Activated naive CD4-positive, alpha-beta T cell treated with anti-CD3 and anti-CD28 coated beads for 36 hours (primary cell): Measurements from ENCODE around the gene SF1. TPM values are rescaled to one million over a fixed set of nuclear protein-coding genes. Genes with fewer than 3 reads are reported as not detected.

Experiments
- CTCF ChIA-PET: fragments of 350-600 bp; sonication (Branson Sonifier 250); formaldehyde crosslinking; loops from one replicate; lab custom pipeline; 2021; ENCODE audit warnings: antibody characterized with exemption; lab: Charles Lee
- DNase-seq: peaks from one replicate; pipeline ENCODE4 v3.0.0-alpha.2; 2020
- H3K27ac Mint-ChIP-seq: one replicate; pipeline ENCODE4 v1.8.0; 2021; ENCODE audit warnings: mild to moderate bottlenecking, mixed read lengths
- H3K27me3 Mint-ChIP-seq: one replicate; pipeline ENCODE4 v1.8.0; 2021; ENCODE audit warnings: low read depth, mixed read lengths
- H3K36me3 Mint-ChIP-seq: one replicate; pipeline ENCODE4 v1.8.0; 2021; ENCODE audit warnings: low read depth, mixed read lengths
- H3K4me1 Mint-ChIP-seq: one replicate; pipeline ENCODE4 v1.8.0; 2021; ENCODE audit warnings: low read depth, mixed read lengths
- H3K4me3 Mint-ChIP-seq: one replicate; pipeline ENCODE4 v1.8.0; 2021; ENCODE audit warnings: mild to moderate bottlenecking, moderate library complexity, mixed read lengths
- H3K9me3 Mint-ChIP-seq: one replicate; pipeline ENCODE4 v1.8.0; 2021; ENCODE audit warnings: mixed read lengths
- intact Hi-C: fragments of 100-400 bp; cut with micrococcal nuclease; formaldehyde crosslinking; loops from one replicate; pipeline ENCODE4 v1.15.1; 2023
- total RNA-seq, 2 experiments: library from RNA; stranded (reverse); gene quantifications; one replicate each; pipeline ENCODE4 v1.2.3, GENCODE V29; 2021

The SF1 gene
- total RNA-seq, 2 experiments from 2014 or later: 303 to 320 TPM

DNA sequence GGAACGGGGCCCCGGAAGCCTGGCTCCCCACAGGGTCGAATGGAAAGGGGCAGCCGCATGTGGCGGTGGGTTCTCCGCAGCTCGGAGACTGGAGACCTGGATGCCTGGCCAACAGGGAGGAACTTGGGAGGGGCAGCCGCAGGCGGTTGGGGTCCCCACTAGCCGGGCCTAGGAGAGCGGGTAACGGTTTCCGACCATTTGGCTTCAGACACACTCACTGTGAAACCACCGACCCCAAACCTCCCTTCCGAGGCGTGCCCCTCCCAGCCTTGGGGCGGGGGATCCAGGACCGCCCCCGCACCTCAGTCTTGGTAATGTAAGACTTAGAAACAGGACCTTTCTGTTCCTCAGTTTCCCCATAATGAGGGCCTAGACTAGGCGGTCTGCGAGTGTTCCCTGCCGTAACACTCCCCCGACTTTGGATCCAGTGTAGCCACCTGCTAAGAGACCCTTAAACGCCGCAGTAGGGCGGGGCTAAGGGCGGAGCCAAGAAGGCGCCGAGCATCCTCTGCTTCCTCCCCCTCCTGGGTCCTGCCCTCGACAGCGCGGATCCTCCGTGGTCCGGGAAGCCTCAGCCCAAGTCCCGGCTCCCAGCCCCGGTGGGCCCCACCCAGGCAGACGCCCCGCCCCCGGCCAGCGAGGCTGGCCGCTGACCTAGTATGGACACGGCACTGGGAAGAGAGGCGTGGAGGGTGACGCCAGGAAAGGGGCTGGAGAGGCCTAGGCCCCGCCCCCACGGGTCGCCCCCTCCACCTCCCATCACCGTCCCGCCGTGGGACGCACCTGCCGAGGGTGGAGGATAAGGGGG lies 32.6 kb downstream of the SF1 start:
- H3K36me3 Mint-ChIP-seq: peaks cover 2% of the 10 kb centered on the region
- H3K9me3 Mint-ChIP-seq: no peaks in the 10 kb centered on the region
- DNase-seq: peak; percentile 53
- CTCF ChIA-PET: interaction anchor here (0.6 to 4.2 kb wide), 3 partner anchors 9 to 21 kb away, joined by 3 to 17 read pairs (median 4); no protein-coding TSS in a partner anchor
- peaks cover 6% of the 10 kb centered on the region for H3K27me3 Mint-ChIP-seq
- H3K4me3 Mint-ChIP-seq: peak overlapping the region; percentile 79
- peak overlapping the region; percentile 71 for H3K27ac Mint-ChIP-seq
- intact Hi-C loops: loop anchor here (5.0 kb wide), 1 partner anchor 112 kb away; no protein-coding TSS in a partner anchor
- H3K4me1 Mint-ChIP-seq: peaks cover 34% of the 10 kb centered on the region

DNA sequence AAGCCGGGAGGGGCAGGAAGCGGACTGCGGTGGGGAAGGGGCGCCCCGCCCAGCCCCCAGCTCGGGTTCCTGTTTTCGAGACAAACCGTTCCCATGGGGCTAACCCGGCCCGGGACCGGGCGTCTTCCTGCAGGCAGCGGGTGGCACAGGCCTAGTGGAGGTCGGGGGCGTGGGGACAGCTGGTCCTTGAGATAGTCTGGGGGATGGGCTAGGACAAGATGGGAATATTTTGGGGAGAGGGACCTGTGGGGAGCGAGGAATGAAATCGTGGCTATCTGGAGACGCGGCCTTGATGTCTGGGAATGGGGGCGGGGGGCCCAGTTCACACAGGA lies 33.2 kb downstream of the SF1 start:
- CTCF ChIA-PET: interaction anchor here (0.6 to 4.2 kb wide), 4 partner anchors 9 to 56 kb away, joined by 3 to 26 read pairs (median 10); no protein-coding TSS in a partner anchor
- Mint-ChIP-seq H3K9me3 (no peaks in the 10 kb centered on the region), H3K4me3 (peak overlapping the region; percentile 79), H3K27me3 (peaks cover 6% of the 10 kb centered on the region), H3K36me3 (no peaks in the 10 kb centered on the region), H3K27ac (peak overlapping the region; percentile 71), H3K4me1 (peaks cover 28% of the 10 kb centered on the region)
- intact Hi-C loops: loop anchor here (5.0 kb wide), 1 partner anchor 112 kb away; no protein-coding TSS in a partner anchor
- peak; percentile 81 for DNase-seq

DNA sequence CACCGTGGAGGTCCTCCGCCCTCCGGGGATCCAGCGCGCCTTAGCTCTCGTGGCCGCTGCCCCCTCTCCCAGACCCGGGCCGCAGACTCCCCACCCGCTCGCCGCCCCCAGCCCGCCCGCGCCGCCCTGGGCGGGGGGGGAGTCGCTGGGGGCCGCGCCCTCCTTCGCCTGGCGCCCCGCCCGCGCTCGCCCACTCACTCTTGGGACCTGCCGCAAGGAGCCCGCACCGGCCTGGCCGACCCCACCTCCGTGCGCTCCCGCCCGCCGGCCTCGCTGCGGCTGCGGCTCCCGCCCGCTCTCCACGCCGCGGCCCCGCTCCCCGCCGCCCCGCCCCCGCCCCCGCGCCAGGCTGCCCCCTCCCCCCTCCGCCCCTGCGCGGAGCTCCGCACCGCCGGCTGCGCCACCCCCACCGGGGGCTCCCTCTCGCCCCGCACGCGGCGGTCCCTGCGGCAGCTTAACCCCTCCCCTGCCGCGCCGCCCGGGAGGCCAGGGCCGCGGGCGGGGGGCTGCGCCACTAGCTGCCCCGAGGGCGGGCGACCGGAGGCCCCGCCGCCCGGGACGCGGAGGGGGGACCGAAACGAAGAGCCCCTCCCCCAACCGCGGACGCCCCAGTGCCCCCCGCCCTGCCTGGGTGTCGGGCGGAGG lies 33.7 kb downstream of the SF1 start:
- DNase-seq: no peak
- Mint-ChIP-seq H3K27ac (no peak overlapping the region), H3K4me3 (peak overlapping the region; percentile 79), H3K9me3 (no peaks in the 10 kb centered on the region), H3K27me3 (peaks cover 6% of the 10 kb centered on the region), H3K4me1 (peaks cover 26% of the 10 kb centered on the region), H3K36me3 (no peaks in the 10 kb centered on the region)
- intact Hi-C loops: loop anchor here (5.0 kb wide), 1 partner anchor 113 kb away; no protein-coding TSS in a partner anchor
- CTCF ChIA-PET: interaction anchor here (0.9 to 4.2 kb wide), 11 partner anchors 11 to 295 kb away, joined by 3 to 26 read pairs (median 6); partner anchors contain the start of gene PYGM

DNA sequence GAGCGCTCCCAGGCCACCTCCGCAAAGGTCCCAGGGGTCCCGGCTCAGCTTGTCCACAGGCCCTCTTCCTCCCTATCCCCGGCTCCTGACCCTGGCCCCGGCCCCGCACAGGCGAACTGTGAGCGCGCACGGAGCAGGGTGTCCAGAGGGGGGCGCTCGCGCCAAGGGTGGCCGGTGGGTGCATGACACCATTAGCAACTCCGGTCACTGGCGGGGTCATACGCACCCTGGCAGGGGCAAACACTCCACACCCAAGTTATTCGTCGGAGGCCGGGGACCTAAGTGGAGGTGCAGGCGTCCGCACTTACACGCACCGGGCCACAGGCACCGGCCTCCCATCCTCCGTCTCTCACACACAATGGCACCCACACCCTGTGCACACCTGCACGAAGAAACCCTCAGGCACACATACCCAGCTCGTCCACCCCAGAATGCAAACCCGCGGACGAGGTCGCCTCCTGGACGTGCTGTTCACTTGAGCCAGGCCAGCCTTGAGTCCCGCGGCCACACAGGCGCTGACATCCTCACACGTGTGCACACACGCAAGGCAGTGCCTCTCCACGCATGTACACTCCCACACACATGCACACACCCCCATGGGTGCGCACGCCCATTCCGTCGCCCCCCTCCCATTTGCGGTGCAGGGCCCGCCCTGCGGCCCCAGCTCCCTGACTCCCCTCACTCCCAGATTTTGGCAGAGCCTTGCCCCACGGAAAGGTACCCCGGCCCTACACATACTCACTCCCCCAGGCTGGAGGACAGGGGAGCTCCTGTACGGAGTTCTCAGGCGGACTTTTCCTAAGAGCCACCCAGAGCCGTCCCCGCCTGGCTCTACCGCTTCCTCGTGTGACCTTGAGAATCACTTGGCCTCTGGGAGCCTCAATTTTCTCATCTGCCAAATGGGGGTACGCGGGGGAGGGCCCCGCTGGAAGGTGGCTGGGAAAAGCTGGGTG lies 34.5 kb downstream of the SF1 start, which contains the start of gene RASGRP2:
Gene RASGRP2, minus strand, starts transcription at position 552 of the 953 bp plus-strand sequence. CDS start 1,276 bp downstream, outside the sequence.
- Mint-ChIP-seq H3K4me3 (peak within 1 kb of the TSS; percentile 72), H3K4me1 (peaks cover 26% of the 10 kb centered on the region), H3K27me3 (peaks cover 6% of the 10 kb centered on the region), H3K27ac (peak within 1 kb of the TSS; percentile 6), H3K36me3 (no peaks in the 10 kb centered on the region), H3K9me3 (no peaks in the 10 kb centered on the region)
- intact Hi-C loops: loop anchor here (1.0 to 2.0 kb wide), 4 partner anchors 20 to 67 kb away; partner anchors contain the start of genes MEN1 and SF1
- DNase-seq: peak; percentile 89
- CTCF ChIA-PET: interaction anchor here (0.5 to 4.2 kb wide), 16 partner anchors 10 to 294 kb away, joined by 3 to 26 read pairs (median 4); partner anchors contain the start of gene PYGM

GRCh38 chr11:64742889-64743590 lies 35.3 kb downstream of the SF1 start:
- Mint-ChIP-seq H3K36me3 (no peaks in the 10 kb centered on the region), H3K27me3 (peaks cover 6% of the 10 kb centered on the region), H3K9me3 (no peaks in the 10 kb centered on the region), H3K27ac (no peak overlapping the region), H3K4me3 (no peak overlapping the region), H3K4me1 (peaks cover 26% of the 10 kb centered on the region)
- DNase-seq: peak; percentile 77
- CTCF ChIA-PET: interaction anchor here (0.8 to 4.2 kb wide), 11 partner anchors 9 to 82 kb away, joined by 3 to 26 read pairs (median 6); partner anchors contain the start of gene PYGM
- intact Hi-C loops: loop anchor here (1.0 to 2.0 kb wide), 6 partner anchors 20 to 68 kb away; partner anchors contain the start of genes MEN1, NRXN2 and SF1

DNA sequence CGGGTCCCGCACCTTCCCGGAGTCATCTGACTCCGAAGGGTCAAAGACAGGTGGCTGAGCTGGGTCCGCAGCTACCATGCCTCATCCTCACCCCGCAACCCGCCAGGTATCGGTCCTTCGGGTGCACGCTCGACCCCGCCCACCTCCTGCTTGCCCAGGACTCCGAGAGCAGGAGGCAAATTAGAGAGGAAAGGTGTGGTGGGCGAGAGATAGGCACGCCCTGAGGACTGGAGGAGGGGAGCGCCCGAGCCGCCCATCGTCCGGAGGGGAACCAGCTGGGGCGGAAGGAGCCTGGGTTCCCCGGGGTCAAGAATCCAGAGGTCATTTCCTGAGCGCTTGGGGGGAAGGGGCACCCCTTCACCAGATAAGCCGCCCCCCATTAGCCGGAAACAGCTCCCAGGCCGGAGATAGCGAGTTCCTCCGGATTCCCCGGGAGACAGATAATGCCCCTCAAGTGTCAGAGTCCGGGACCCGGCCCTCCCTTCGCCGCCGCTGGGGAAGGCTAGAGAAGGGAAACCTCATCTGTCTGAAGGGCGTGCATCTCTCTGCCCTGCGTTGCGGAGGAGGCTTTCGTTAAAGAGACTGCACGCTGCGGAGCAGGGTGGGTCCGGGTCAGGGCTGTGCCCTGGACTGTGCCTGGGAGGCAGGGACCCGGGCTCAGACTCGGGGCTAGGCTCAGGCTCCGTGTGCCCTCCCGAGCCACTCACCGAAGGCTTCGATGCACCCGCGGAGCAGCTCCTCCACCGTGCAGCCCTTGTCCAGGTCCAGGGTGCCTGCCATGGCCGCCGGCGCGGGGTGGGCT lies 36.1 kb downstream of the SF1 start:
- peak; percentile 53 for DNase-seq
- CTCF ChIA-PET: interaction anchor here (0.8 to 4.2 kb wide), 8 partner anchors 9 to 55 kb away, joined by 3 to 26 read pairs (median 6); no protein-coding TSS in a partner anchor
- Mint-ChIP-seq H3K27me3 (peaks cover 6% of the 10 kb centered on the region), H3K9me3 (no peaks in the 10 kb centered on the region), H3K27ac (no peak overlapping the region), H3K4me3 (peak overlapping the region; percentile 62), H3K4me1 (peaks cover 26% of the 10 kb centered on the region), H3K36me3 (no peaks in the 10 kb centered on the region)
- intact Hi-C loops: loop anchor here (1.0 to 2.0 kb wide), 4 partner anchors 19 to 69 kb away; partner anchors contain the start of genes MEN1, NRXN2 and SF1

DNA sequence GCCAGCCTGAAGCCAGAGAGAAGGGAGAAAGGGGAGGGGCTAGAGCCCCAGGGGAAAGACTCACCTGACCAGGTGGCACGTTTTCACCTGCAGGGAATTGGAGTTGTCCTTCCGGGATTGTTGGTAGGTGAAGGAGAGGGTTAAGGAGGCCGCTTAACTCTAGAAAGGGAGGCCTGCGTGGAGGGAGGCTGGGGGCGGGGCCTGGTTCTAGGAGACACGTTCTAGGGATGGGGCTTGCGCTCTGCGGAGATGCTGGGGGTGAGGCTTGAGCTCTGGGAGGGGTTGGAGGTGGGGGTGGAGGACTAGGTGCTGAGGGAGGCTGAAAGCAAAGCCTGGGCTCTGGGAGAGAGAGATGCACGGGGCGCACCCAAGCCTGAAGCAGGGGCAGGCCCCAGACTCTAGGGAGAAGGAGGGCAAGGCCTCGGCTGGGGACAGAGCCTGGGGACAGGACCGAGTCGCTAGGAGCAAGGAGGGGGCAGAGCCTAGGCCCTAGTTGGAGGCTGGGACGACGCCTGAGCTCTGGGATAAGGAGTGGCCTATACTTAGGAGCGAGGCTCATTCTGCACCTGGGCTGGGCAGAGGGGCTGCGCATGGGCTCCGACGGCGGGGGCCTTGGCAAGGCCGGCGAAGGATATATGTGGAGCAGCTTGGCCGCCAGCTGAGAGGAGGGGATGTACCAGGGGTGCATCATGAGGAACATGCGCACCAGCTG lies 36.8 kb downstream of the SF1 start:
- Mint-ChIP-seq H3K9me3 (no peaks in the 10 kb centered on the region), H3K36me3 (no peaks in the 10 kb centered on the region), H3K4me1 (peaks cover 26% of the 10 kb centered on the region), H3K27ac (no peak overlapping the region), H3K4me3 (peak overlapping the region; percentile 62), H3K27me3 (peaks cover 6% of the 10 kb centered on the region)
- intact Hi-C loops: loop anchor here (1.0 to 2.0 kb wide), 4 partner anchors 18 to 69 kb away; partner anchors contain the start of genes MEN1, NRXN2 and SF1
- CTCF ChIA-PET: interaction anchor here (1.5 to 4.2 kb wide), 6 partner anchors 8 to 53 kb away, joined by 3 to 26 read pairs (median 9); no protein-coding TSS in a partner anchor
- DNase-seq: no peak

GRCh38 chr11:64739871-64740270 lies 38.5 kb downstream of the SF1 start:
- no peaks in the 10 kb centered on the region for H3K36me3 Mint-ChIP-seq
- CTCF ChIA-PET: interaction anchor here (0.8 to 2.5 kb wide), 4 partner anchors 8 to 291 kb away, joined by 3 to 12 read pairs (median 4); no protein-coding TSS in a partner anchor
- peaks cover 23% of the 10 kb centered on the region for H3K4me1 Mint-ChIP-seq
- H3K4me3 Mint-ChIP-seq: no peak overlapping the region
- peaks cover 6% of the 10 kb centered on the region for H3K27me3 Mint-ChIP-seq
- no peaks in the 10 kb centered on the region for H3K9me3 Mint-ChIP-seq
- no peak overlapping the region for H3K27ac Mint-ChIP-seq
- intact Hi-C loops: no loop called here
- no peak for DNase-seq

GRCh38 chr11:64736654-64737053 lies 41.7 kb downstream of the SF1 start:
- H3K27me3 Mint-ChIP-seq: no peaks in the 10 kb centered on the region
- H3K4me1 Mint-ChIP-seq: peaks cover 17% of the 10 kb centered on the region
- CTCF ChIA-PET: interaction anchor here (0.6 to 0.8 kb wide), 2 partner anchors 9 to 48 kb away, joined by 3 read pairs; no protein-coding TSS in a partner anchor
- no peak for DNase-seq
- intact Hi-C loops: no loop called here
- H3K4me3 Mint-ChIP-seq: no peak overlapping the region
- no peak overlapping the region for H3K27ac Mint-ChIP-seq
- H3K9me3 Mint-ChIP-seq: no peaks in the 10 kb centered on the region
- H3K36me3 Mint-ChIP-seq: peaks cover 6% of the 10 kb centered on the region
